Transverse colon (tissue), 4 donors: ENCODE data around the gene TRIP10. TPM values are rescaled to one million over a fixed set of nuclear protein-coding genes. Genes with fewer than 3 reads are reported as not detected.

ENCODE experiments used
- DNase-seq: peaks from one replicate; pipeline ENCODE4 v3.0.0-alpha.2; 2019
- H3K27ac ChIP-seq, 4 donors: fragments of 200-600 bp; sonication (generic); 2 replicates each; pipeline ENCODE4 v1.5.1; 2016 to 2018; ENCODE audit warnings: inconsistent platforms in 4 of 4
- H3K27me3 ChIP-seq: fragments of 200-600 bp; sonication (generic); 2 replicates; pipeline ENCODE4 v1.5.1; 2017; ENCODE audit warnings: inconsistent platforms
- H3K36me3 ChIP-seq, 4 donors: fragments of 200-600 bp; sonication (generic); 2 replicates each; pipeline ENCODE4 v1.5.1; 2017 to 2019; ENCODE audit warnings: inconsistent platforms in 4 of 4
- H3K4me1 ChIP-seq, 4 donors: fragments of 200-600 bp; sonication (generic); 2 replicates each; pipeline ENCODE4 v1.5.1; 2017 to 2020; ENCODE audit warnings: inconsistent platforms in 4 of 4
- H3K4me3 ChIP-seq, 4 donors: fragments of 200-600 bp; sonication (generic); 1 replicate in 1 of 4; 2 replicates in 3 of 4; pipeline versions ENCODE4 v1.5.1 to v1.6.1; 2017 to 2019; ENCODE audit warnings: inconsistent platforms in 4 of 4
- H3K9me3 ChIP-seq, 2 donors: fragments of 200-600 bp; sonication (generic); 2 replicates each; pipeline ENCODE4 v1.5.1; 2017 to 2019; ENCODE audit warnings: inconsistent platforms in 2 of 2
- CTCF ChIP-seq, 5 experiments: fragments of 200-600 bp in 3 of 5; fragments of 450-650 bp in 2 of 5; sonication (generic) in 3 of 5; IDR thresholded peaks; 1 replicate in 2 of 5; 2 replicates in 3 of 5; pipeline ENCODE4 v1.5.1; 2016 to 2017; ENCODE audit warnings: antibody characterized with exemption in 5 of 5, inconsistent platforms in 3 of 5, mild to moderate bottlenecking in 2 of 5, moderate library complexity in 1 of 5
- EP300 ChIP-seq: sonication (generic); formaldehyde crosslinking; IDR thresholded peaks from one replicate; pipeline ENCODE4 v1.6.1; 2017; ENCODE audit warnings: antibody characterized with exemption, low read depth
- POLR2A ChIP-seq: fragments of 450-650 bp; IDR thresholded peaks from one replicate; pipeline ENCODE4 v1.6.1; 2016; ENCODE audit warnings: antibody characterized with exemption, mild to moderate bottlenecking, moderate library complexity
- POLR2AphosphoS5 ChIP-seq, 3 donors: sonication (generic); formaldehyde crosslinking; IDR thresholded peaks; one replicate each; pipeline ENCODE4 v1.6.1; 2016; ENCODE audit warnings: antibody characterized with exemption in 3 of 3
- WGBS, 2 donors: methylation state at CpG; one replicate each; pipeline ENCODE4 v1.1.5; 2018; ENCODE audit warnings: low coverage in 1 of 2; 5-methylcytosine and 5-hydroxymethylcytosine counted together
- in situ Hi-C, 4 donors: fragments of 200-750 bp; cut with MboI; loops; one replicate each; pipeline versions ENCODE4 v1.15.0 to v1.15.1; 2017; ENCODE audit warnings: low sequenced_read_pairs in 3 of 4, low pct_ligation_motif_present in 1 of 4, low pct_unique_long_range_greater_than_20kb in 1 of 4
- intact Hi-C: fragments of 100-400 bp; cut with DNase I; formaldehyde crosslinking; loops from one replicate; pipeline ENCODE4 v1.15.1; 2023; ENCODE audit warnings: low total_unique reads
- total RNA-seq, 4 donors: library from RNA; depleted of rRNA; stranded (reverse); fragments of >200 nt; gene quantifications; one replicate each; pipeline ENCODE4 v1.1.0, GENCODE V29; 2016

TRIP10 gene
- total RNA-seq, 4 donors from 2014 or later = 55.5 to 227 (median 78.8) TPM

- H3K9me3 ChIP-seq = no peaks in the 10 kb centered on the region
- H3K4me3 ChIP-seq = no peak overlapping the region
- H3K36me3 ChIP-seq = no peaks in the 10 kb centered on the region
- H3K27me3 ChIP-seq = no peaks in the 10 kb centered on the region
- intact Hi-C loops (loop anchor here (5.0 kb wide), 1 partner anchor 632 kb away; no protein-coding TSS in a partner anchor), in situ Hi-C loops (loop anchor here in 3 of 4 donors (5.0 to 25.0 kb wide), 3 partner anchors 127 to 211 kb away; no protein-coding TSS in a partner anchor)
- H3K4me1 ChIP-seq = peaks cover 23 to 34% (median 27%) of the 10 kb centered on the region in 4 donors
- DNase-seq = no peak
- 78 to 100% methylated on average over 5 to 15 of the region's 15 CpGs for WGBS, 2 donors
- TF ChIP-seq CTCF (IDR thresholded peaks at IDR 0.05) (no peak), POLR2AphosphoS5 (IDR thresholded peaks at IDR 0.05) (no peak), POLR2A (no peak), EP300 (no peak)
- H3K27ac ChIP-seq = peak overlapping the region; percentile 94 to 98 (median 96)
Observed at GRCh38 chr19:6735181-6735911, 4.1 kb upstream of the TRIP10 start.

- intact Hi-C loops (loop anchor here (5.0 kb wide), 1 partner anchor 631 kb away; no protein-coding TSS in a partner anchor), in situ Hi-C loops (loop anchor here in 3 of 4 donors (5.0 to 25.0 kb wide), 3 partner anchors 126 to 212 kb away; no protein-coding TSS in a partner anchor)
- Histone ChIP-seq H3K36me3 (no peaks in the 10 kb centered on the region), H3K4me1 (peaks cover 23 to 37% (median 30%) of the 10 kb centered on the region in 4 donors), H3K4me3 (peak overlapping the region; percentile 49 to 95 (median 84)), H3K27ac (peak overlapping the region; percentile 94 to 98 (median 96)), H3K27me3 (no peaks in the 10 kb centered on the region), H3K9me3 (no peaks in the 10 kb centered on the region)
- DNase-seq = peak; percentile 84
- TF ChIP-seq POLR2A (peak; percentile 46), EP300 (no peak), CTCF (IDR thresholded peaks at IDR 0.05) (peak; percentile 54 to 89 (median 61)), POLR2AphosphoS5 (IDR thresholded peaks at IDR 0.05) (peak; percentile 44 to 66 (median 59))
- WGBS, 2 donors = 17 to 43% methylated on average over 6 to 24 of the region's 25 CpGs
Observed at GRCh38 chr19:6736169-6736916, 3.1 kb upstream of the TRIP10 start.

- Histone ChIP-seq H3K4me1 (peaks cover 23 to 43% (median 36%) of the 10 kb centered on the region in 4 donors), H3K36me3 (no peaks in the 10 kb centered on the region), H3K27me3 (no peaks in the 10 kb centered on the region), H3K9me3 (no peaks in the 10 kb centered on the region), H3K27ac (peak overlapping the region; percentile 94 to 98 (median 96)), H3K4me3 (peak overlapping the region; percentile 49 to 95 (median 84))
- TF ChIP-seq CTCF (IDR thresholded peaks at IDR 0.05) = peak in 2 of 5 experiments; percentile 39 to 52
- TF ChIP-seq POLR2A = no peak
- in situ Hi-C loops (loop anchor here in 3 of 4 donors (5.0 to 25.0 kb wide), 3 partner anchors 125 to 212 kb away; no protein-coding TSS in a partner anchor), intact Hi-C loops (loop anchor here (5.0 kb wide), 1 partner anchor 630 kb away; no protein-coding TSS in a partner anchor)
- no peak for DNase-seq
- 0% methylated on average over 11 of the region's 16 CpGs; no CpG with 5 or more reads in 1 of the 2 donors for WGBS, 2 donors
Observed at GRCh38 chr19:6736917-6737283, 2.6 kb upstream of the TRIP10 start.
